SIG-M5 (cell line): Measurements from ENCODE around the gene ANKRD16.
A peak's percentile ranks its signal among the peaks of the same experiment; 100 is the strongest.
"Not testable (repeated sequence)": the region's sequence is repeated elsewhere in the genome, so short reads cannot be mapped to it uniquely, and the experiment has no call there.

Experiments used
- DNase-seq: peaks from one replicate; lab custom pipeline; 2025; lab: John Stamatoyannopoulos, UW

ANKRD16 gene

DNA sequence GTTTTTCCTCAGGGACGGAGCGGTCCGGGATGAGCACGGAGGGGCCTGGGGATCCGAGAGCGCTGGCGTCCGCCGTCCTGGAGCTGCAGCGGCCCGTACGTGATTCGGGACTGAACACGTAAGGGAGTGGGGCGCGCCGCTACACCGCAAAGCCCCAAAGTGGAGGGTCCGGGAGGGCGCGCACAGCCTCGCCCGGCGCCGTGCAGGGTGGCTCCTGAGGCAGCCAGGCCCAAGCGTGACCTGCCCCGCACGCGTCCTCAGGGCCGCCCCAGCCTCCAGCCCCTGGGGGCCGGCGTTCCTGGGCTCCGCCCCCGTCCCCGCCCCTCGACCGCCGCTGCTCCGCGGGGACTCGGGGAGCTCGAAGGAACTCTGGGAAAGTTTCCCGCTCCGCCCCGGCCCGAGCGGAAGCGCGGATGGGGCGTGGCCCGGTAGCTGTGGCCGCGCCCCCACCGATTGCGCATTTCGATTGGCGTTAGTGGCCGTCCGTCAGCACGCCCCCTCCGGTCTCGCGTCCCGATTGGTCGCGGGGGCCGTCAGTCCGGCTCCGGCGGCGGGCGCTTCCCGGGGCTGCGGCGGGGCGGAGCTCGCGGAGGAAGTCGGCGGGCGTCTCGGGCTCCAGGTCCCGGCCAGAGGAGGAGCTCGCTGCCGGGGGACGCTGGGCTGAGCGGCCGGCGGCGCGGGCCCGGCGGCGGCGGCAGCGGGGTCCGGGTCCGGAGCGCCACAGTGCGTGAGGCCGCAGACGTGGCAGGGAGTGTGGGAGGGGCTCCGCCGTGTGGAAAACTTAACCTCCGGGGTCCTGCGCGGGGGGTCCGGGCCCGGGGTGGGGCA, at the start of gene ANKRD16, which contains the start of gene FBH1:
Gene ANKRD16 (minus strand): TSS at position 270 of the 828 bp plus-strand sequence. CDS start 539 bp downstream, outside the sequence.
Gene FBH1 (plus strand): TSS at position 620 of the 828 bp plus-strand sequence. CDS start 103 bp downstream, at position 723.
- peak; percentile 33 for DNase-seq

DNA sequence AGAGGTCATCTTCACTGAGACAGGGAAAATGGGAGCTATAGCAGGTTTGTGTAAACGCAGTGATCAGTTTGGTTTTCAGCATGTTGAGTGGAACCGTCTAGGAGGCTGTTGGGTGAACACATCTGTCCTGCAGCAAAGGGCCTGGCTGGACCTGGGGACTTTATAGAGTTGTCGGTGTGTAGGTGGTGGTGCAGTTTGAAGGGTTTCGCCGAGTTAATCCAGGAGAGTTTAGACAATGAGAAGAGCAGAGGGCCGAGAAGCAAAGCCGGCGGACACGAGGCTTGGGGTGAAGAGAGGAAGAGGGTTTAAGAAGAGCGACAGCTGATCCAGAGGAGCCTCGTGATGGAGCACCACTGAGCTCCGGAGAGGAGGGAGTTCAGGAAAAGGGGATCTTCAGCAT, 48.6 kb upstream of the ANKRD16 start:
- DNase-seq: no peak

DNA sequence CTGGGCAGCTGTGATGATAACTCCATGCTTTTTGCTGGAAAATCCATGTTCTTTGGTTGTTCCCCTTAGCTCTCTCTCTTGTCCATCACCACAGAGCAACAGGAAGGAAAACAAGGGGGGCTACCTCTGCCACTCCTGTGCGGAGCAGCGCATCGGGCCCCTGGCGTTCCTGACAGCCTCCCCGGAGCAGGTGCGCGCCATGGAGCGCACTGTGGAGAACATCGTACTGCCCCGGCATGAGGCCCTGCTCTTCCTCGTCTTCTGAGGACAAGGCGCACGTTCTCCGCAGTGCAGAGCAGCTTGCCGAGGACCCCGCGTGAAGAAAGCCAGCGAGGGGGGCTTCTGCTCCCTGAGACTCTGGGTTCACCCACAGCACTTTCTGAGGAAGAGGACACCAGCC, 47.3 kb upstream of the ANKRD16 start:
- no peak for DNase-seq

DNA sequence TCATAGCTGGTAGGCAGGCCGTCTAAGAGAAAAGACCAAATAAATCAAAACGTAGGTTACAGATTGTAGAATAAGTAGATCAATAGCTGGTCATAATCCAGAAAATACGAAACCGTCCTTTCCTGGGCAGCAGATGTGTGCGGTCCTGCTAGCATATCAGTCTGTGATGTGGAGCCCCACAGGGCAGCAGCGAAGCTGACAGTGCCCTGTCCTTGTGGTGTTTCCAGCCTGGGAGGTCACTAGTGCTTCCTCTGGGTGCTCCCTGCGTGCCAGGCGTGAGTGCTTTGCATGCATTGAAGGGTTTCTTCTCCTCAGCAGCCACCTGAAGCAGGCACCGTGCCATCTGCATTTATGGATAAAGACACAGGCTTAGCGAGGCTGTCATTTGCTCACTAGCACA, 45.9 kb upstream of the ANKRD16 start:
- DNase-seq: no peak

DNA sequence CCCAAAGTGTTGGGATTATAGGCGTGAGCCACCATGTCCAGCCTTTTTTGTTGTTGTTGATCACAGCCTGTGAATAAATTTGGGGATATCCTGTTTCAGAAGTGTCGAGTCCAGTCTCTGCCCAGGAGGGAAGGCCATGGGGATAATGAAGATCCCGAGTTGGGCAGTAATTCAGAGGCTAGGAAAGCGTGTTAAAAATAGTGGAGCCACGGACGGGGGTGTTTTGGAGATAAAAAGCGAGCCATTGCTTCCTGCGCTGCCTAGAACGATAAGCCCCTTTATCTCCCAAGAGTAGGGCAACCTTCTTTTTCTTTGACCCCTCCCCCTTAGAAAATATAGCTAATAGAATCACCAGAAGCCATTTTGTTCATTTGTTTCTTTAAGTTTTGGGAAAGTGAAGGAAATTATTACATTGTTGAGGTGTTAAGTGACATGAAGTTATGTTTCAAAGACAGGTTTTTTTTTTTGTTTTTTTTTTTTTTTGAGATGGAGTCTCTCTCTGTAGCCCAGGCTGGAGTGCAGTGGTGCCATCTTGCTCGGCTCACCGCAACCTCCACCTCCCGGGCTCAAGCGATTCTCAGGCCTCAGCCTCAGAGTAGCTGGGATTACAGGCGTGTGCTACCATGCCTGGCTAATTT, 44.3 kb upstream of the ANKRD16 start:
- DNase-seq: no peak

DNA sequence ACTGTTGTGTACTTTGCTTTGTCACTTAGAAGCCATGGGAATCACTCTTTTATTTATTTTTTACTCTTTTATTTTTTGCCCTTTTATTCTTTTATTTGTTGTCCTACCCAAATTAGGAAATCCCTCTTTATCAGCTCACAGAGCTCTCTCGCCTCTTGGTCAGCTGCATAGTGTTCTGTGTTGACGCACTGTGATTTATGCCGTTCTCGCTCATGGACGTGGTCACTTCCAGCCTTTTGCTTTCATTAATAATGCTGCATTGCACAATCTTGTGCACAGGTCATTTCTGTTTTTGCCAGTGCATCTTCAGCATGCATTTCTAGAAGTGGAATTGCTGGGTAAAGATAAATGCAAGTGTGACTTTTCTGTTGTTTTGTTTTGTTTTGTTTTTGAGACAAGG, 42.7 kb upstream of the ANKRD16 start:
- DNase-seq: no peak

DNA sequence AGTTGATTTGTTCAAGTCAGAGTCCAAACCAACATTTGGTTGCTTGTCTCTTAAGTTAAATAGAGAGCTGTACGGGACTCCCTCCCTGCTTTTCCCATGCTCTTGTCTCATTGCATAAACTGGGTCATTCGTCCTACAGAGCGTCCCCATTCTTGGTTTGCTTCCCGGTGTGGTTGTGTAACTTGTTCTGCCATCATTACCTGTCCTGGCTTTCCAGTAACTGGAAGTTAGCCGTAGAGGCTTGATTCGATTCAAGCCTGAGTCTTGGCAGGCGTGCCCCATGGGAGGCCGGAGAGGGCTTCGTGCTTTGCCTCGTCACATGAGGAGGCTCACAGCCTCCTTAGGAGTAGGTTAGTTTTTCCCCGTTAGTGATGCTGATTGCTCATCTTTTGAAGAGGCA, 40.6 kb upstream of the ANKRD16 start:
- DNase-seq: no peak

DNA sequence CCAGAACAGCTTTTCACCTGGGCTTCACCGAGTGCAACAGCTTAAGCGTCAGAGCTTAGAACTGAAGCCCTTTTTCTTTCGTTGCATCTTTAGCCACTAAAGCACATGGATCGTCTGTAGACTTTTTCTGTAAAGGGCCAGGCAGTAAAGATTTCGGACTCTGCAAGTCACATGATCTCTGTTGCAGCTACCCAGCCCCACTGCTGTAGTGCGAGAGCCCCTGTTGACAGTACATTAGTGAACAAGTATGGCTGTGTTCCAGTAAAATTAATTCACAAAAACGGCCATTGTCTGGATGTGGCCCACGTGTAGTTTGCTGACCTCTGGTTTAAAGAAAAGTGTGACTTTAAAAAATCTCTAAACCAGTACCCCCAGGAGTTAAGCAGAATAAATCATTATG, 39.7 kb upstream of the ANKRD16 start:
- DNase-seq: no peak

DNA sequence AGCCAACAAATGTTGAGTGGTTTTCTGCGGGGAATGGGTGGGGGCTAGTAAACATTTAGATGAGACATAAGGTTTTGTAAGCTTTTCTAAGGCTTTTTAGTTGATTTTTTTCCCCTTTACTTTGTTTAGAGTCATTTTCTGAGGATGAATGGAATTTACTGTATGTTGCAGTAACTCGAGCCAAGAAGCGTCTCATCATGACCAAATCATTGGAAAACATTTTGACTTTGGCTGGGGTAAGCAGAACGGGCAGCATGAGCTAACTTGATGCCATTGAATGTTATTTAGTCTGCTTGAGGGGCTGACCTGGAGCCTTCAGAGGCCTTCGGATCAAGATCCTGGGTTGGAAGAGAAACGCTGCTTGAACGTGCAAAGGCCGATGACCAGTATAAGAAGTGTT, 37.6 kb upstream of the ANKRD16 start:
- no peak for DNase-seq

DNA sequence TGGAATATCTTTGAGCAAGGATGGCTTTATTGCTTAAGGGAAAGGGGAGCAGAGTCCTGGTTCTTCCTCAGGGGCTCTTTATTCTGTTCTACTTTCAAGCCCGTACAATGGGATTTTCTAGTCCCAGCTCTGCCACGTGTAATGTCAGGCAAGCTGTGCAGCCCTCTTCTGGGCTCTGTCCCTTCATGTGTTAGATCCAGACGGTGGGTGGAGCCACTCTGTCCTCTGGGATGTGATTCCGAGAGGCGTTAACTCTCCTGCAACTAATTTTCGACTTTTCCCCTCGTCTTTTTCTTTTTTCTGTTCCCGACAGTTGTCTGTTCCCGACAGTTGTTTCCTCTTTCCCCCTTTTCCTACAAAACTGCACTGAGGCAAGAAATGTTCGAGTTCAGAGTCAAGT, 35.2 kb upstream of the ANKRD16 start:
- no peak for DNase-seq

DNA sequence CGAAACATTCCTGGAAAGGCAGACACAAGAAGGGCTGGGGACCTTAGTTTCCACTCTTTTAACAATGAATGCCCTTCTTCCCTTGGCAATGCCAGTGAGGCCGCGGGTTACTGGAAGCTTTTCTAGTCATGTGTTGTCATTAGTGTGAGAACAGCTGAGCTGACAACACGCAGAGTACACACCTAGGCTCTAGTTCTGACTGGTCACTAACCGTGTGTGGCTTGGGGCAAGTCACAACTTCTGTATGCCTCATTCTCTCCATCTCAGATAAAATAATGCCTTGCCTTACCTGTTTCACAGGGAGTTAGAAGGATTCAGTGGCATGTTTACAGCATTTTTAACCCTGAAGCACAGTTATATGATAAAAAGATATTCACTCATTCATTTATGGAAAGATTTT, 32.1 kb upstream of the ANKRD16 start:
- DNase-seq: no peak

DNA sequence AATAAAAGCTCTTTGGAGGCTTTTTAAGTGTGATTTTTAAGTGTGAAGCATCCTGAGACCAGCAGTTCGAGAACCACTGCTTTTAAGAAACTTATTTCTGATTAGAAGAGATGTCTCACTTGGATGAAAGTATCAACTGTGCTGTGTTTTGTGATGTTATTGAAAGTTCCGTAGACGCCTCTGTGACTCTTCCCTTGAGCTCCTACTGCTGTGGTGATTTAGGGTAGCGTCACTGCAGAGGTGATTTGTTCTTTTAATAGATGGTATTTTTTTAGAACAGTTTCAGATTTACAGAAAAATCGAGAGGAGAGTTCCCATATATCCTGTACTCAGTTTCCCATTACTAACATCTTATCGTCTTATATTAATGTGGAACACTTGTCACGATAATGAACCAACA, 29.9 kb upstream of the ANKRD16 start:
- no peak for DNase-seq

DNA sequence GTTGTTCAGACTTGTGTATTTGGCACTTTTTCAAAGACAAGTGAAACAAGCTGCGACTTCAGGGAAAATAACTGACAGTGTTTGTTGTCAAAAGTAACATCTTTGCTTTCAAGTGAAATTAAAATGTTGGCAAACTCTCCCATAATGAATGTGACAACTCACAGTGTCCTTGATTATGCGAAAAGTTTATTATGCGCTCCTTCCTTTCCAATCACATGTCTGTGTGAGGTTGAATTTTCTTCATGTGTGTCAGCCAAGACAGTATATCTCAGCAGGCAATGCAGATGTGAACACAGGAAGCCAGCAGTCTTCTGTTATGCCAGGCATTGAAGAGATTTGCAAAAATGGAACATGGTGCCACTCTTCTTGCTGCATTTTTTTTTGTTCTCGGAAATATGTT, 29.1 kb upstream of the ANKRD16 start:
- DNase-seq: no peak

DNA sequence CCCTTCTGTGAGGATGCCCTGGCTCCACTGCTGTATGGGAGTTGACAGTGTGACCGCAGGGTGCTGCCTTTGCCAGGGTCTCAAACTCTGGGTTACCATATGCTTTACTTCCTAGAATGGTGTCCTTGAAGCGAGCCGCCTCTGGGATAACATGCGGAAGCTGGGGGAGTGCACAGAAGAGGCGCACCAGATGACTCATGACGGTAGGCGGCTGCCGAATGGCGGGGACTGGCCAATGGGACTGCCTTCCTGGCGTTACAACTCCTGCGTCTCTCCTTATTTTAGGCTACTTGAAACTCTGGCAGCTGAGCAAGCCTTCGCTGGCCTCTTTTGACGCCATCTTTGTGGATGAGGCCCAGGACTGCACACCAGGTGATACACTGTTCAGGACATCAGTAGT, 27.6 kb upstream of the ANKRD16 start:
- DNase-seq: no peak

DNA sequence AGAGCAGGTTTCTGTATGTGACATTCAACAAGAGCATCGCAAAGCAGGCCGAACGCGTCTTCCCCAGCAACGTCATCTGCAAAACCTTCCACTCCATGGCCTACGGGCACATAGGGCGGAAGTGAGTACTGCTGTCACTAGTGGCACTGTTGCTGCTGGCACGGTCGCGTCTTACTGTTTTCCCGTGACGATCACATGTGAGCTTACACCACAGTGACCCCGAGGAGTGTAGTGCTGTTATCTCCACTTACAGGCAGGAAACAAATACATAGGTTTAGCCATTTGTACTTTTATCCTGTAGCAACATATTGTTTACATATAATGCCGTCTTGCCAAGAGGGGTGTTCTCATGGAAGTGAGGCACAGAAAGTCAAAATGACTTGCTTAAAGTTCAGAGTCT, 25.8 kb upstream of the ANKRD16 start:
- DNase-seq: no peak

DNA sequence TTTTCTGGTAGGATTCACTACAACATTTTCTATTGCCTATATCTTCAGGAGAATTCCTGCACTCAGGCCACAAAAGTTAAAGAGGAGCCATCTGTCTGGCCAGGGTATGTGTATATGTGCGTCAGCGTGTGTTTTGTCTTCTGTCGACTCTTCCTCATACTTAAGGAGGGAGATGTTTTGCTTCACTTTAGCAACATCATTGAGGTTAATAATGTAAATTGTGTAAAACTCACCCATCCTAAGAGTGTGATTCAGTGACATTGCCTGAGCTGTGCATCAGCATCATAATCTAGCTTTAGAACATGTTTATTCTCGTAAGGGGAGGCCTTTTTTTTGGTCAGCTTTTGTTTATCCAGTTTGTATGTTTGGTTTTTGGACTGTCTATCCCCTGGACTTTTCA, 24.0 kb upstream of the ANKRD16 start:
- no peak for DNase-seq

DNA sequence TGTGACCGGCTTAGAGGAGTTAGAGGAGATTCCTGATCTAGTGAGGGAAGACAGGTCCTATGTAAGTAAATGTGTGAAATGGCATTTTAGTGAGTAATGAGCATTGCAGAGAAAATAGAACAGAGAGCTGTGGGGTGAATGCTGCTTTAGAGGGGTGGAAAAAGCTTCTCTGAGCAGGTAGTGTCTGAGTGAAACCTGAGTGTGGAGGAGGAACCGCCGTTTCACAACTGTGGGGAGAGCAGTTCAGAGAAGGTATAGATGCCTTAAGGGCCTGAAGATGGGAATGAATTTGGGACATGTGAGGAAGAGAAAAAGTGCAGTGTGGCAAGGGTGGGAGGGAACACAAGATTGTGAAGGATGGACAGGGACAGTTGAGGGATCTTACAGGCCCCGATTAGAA, 22.0 kb upstream of the ANKRD16 start:
- DNase-seq: no peak

DNA sequence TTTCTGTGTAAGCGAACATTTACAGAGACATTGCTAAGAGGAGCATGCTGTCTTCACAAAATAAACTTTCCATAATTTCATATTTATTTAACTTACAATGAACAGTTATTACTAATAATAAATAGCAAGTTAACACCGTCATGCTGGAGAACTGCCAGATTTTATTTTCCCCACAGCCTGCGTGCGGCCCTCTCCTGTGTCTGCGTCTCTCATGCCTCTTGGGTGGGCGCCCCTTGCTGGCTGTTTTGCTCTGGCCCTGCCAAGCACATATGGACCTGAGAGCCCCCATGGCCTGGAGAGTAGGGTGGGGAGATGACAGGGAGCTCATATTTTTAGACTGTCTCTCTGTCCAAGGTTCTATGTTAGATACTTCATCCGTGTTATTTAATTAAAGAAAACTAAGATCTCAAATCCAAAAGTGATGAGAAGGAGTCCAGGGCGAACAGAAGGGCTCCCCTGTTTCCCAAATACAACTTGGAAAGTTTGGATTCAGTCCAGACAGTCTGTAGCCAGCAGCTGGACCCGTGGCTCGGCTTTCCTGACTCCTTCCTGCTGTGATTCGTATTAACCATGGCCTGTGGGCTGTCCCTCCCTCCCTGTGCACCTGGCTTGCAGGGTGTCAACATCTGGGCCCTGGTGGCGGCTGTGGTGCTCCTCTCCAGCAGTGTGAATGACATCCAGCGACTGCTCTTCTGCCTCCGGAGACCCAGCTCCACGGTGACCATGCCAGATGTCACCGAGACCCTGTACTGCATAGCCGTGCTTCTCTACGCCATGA, 20.8 kb upstream of the ANKRD16 start:
- DNase-seq: no peak

DNA sequence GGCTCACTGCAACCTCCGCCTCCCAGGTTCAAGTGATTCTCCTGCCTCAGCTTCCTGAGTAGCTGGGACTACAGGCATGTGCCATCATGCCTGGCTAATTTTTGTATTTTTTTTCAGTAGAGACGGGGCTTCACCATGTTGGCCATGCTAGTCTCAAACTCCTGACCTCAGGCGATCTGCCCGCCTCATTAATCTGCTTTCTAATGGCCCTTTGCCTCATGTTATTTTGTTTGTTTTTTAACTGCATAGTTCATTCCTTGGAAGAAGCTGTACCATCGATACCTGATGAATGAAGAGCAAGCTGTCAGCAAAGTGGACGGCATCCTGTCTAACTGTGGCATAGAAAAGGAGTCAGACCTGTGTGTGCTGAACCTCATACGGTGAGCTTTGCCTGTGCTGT, 19.0 kb upstream of the ANKRD16 start:
- DNase-seq: not testable (repeated sequence)

DNA sequence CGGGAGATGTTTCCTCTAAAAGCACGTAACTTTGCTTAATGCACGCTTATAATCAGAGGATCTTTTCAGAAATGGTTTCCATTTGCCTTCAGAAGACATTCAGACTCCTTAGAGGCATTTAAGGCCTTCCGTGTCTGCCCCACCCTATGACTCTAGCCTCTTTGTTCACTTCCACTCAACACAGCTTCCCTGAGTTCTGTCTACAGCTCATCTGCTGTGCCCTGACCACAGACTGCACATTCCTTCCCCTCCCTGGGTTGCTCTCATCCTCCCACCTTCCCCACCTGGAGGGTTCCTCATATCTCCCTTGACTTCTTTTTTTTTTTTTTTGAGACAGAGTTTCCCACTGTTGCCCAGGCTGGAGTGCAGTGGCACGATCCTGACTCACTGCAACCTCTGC, 17.0 kb upstream of the ANKRD16 start:
- DNase-seq: no peak

DNA sequence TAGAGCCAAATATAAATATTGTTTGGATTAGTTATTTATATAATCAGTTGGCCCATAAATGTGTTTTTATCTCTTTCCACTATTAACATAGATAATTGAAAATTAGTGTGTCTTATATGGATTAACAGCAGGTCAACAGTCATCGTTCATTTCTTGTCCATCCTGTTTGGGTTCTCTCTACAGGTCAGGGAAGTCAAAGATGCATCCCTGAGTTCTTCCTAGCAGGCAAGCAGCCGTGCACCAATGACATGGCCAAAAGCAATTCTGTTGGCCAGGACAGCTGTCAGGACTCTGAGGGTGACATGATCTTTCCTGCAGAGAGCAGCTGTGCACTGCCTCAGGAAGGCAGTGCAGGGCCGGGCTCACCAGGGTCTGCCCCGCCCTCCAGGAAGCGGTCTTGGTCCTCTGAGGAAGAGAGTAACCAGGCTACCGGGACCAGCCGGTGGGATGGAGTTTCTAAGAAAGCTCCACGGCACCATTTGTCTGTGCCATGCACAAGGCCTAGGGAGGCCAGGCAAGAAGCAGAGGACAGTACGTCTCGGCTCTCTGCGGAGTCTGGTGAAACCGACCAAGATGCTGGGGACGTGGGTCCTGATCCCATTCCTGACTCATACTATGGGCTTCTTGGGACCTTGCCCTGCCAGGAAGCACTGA, 16.3 kb upstream of the ANKRD16 start:
- no peak for DNase-seq

DNA sequence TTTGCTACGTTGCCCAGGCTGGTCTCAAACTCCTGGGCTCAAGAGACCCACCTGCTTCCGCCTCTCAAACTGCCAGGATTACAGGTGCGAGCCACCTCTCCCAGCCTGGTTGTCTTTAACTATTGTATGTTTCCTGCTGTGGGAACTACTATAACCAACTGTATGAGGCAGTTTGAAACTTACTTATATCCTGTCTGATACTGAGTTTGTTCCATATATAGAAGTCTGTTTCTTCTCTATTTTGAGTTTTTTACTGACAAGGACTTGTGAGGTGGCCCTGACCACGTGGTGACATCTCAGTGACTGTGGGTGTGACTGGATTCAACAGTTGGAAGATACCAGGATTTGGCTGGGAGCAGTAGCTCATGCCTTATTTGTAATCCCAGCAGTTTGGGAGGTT, 14.5 kb upstream of the ANKRD16 start:
- DNase-seq: no peak
